HG03175 (cell line): ENCODE data around the gene KNDC1.
"Not testable (repeated sequence)": the region's sequence is repeated elsewhere in the genome, so short reads cannot be mapped to it uniquely, and the experiment has no call there.

Experiments
- ATAC-seq: cut with Tn5 transposase; IDR thresholded peaks from one replicate; pipeline ENCODE4 v1.9.1; 2021; ENCODE audit warnings: mild to moderate bottlenecking, moderate library complexity; ENCODE audit not compliant: unreplicated experiment

KNDC1 gene

DNA sequence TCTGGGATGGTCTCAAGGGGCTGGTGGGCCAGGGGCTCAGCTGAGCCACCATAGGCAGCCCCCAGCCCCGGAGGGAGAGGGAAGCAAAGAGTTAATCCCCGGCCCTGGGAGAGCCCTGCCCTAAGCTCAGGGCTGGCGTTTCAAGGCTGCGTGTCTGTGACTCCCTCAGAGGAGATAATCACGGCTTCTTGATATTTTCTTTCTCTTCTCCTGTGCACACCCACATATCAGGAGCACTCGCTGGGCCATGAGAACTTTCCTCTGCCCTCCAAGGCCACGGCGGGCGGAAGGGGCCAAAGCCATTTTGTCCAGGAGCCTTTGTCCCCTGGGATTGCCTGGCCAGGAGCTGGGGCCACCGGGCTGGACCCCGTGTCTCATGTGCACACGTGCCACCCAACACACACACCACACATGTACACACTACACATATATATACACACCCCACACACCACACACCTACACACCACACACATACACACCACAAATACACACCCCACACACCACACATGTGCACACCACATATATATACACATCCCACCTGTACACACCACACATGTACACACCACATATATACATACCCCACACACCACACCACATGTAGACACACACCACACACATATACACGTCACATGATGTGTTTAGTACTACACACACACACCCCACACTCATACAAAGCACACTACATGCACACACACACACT, 94.6 kb downstream of the KNDC1 start:
- no peak for ATAC-seq

DNA sequence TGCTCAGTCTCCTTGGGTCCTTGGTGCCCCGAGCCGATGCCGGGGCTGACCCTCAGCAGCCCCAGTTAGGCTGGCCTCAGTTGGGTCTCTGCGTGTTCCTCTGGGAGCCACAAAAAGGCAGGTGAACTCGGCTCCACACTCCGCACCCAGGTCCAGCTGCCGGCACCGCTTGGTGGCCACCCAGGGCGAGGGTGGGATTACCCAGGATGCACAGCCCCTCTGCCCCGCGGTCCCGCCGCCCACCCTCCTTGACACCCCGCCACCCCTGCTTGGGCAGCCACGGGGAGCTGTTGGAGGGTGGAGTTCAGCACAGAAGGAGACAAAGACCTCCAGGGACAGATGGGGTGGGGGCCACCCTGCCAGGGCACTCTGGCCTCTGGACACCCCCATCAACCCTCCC, 95.3 kb downstream of the KNDC1 start:
- ATAC-seq, result no peak

DNA sequence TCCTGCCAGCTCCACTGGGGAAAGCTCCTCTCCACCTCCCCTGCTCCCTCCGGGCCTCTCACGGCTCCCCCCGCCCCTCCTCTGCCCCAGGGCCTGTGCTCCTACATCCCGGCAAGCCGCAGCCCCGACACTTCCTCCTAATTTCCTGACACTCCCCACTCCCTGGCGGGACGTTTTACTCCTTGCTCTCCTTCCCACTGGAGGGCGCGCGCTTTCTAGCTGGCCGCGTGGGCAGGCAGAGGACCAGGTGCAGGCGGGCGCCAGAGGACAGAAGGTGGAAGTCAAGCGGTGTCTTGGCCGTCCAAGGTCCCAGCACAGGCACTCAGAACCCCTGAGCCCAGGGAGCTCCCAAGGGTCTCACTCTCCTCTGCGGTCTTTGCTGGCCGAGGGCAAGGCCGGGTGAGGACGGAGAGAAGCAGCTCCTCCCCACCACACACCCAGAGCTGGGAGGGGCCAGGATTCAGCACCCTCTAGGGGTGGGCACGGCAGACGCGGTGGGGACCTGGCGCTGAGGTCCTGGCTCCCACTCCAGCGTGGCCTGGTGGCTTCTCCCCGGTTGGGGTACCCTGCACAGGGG, 97.6 kb downstream of the KNDC1 start:
- ATAC-seq, result peak; percentile 9

DNA sequence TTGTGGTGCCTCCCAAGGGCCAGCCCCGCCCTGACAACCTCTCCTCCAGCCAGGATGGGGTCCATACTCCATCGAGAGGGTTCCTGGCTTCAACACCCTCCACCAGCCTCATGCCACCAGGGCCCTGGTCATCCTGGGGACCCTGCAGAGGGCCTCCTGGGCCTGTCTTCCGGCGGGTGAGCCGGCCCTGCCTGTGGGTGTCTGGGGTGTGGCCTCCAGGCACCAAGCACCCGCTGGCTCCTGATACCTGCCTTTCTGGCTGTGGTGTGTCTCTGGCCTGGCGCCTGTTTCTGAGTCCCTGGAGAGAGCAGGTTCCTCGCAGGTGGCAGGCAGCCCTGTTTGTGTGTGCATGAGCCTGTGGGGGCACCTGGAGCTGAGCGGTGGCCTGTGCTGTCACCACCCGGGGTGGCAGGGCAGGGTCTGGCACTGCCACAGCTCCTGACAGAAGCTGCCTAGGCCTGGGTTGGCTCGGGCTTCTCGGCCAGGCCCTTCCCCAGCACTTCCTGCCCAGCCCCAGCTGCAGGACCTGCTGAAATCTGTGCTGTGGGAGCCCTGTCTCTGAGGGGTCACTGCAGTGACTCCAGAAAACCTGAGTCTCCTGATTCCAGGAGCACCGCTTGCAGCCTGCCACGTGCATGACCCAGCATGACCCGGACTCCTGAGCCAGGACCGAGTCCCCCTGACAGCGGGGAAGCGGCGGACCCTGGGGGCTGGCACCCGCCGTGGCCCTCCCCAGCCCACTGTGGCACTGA, 98.2 kb downstream of the KNDC1 start:
- peak; percentile 34 for ATAC-seq

DNA sequence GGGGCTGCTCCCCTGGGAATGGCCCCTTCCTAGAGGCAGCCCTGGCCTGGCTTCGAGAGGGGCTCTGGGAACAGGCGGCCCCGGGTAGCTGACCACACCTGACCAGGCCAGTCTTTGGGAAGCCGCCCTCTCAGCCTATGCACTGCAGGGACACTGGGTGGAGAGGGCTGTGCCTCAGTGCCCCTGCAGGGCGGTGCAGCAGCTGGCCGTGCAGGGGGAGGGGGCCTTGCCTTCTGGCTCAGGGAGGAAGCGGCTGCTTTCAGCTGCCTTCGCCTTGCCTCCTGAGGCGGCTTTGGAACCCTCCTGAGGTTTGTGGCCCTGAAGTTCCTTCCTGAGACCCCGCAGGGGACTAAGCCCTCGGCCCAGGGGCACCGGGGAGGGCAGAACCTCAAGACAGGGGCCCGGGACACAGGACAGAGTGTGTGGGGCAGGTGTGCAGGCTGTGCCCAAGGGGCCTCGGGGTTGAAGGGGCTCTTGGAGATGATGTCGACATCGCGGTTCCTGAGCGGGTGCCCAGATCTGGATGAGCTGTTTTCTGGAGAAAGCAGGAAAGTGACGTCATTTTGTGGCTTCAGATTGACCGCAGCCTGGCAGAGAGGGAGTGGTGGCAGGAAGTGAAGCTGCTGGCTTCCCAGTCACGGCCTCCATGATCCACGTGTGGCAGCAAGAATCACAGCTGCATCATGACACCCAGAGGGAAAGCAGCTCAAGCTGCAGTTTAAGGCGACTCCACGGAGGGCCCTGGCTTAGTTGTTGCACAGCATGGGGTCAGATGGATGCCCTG, 99.0 kb downstream of the KNDC1 start:
- ATAC-seq, result no peak

DNA sequence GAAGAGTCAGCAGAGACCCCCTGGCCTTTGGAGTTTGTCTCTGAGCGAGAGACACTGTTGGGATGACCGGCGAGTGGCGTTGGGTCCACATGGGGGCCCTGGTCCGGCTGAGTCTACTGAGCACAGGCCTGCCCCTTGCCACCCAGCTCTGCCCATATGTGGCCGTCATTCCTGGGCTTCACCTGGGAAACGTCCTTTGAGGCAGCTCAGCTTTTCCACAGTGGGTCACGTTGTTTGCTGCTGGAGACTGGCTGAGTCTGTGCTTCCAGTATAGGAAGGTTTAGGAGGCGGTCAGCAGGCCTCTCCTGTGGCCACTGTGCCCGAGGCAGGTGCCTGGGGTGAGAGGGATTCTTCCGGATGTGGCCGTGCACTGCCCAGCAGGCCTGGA, 99.6 kb downstream of the KNDC1 start:
- ATAC-seq, result no peak

DNA sequence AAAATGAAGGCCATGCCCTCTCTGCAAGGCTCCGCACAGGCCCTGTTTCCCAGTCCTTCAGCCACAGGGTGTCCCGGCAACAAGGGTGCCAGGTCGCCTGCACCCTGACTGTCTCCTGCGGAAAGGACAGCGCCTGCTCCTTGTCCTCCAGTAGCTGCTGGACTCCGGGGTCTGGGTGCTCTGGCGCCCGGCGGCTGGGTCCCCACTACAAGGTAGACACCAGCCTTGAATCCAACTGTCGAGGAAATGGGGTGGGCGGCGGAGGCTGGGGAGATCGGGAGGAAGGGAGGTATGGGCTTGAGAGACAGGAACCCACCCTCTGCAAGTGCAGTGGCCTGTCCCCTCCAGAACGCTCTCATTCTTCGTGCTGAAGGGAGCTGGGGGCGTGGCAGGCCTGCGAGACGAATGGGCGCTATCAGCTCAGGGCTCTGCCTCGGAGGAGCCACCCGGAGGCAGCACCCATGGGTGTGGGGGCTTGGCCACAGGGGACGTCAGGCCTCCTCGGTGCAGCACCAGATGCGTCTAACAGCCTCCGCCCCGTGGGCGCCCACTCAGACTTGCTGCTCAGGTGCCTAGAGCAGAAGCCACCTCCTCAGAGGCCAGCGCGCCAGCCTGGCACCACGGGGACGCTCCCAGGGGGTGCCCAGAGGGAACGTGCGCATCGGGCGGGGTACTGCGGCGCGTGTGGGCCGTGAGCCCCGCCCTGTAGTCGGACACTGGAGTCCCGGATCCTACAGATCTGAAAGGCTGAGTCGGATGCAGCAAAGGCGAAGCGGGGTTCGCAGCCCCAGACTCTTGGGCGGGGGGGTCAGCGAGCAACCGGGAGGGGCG, 101.1 kb downstream of the KNDC1 start:
- peak; percentile 45 for ATAC-seq

DNA sequence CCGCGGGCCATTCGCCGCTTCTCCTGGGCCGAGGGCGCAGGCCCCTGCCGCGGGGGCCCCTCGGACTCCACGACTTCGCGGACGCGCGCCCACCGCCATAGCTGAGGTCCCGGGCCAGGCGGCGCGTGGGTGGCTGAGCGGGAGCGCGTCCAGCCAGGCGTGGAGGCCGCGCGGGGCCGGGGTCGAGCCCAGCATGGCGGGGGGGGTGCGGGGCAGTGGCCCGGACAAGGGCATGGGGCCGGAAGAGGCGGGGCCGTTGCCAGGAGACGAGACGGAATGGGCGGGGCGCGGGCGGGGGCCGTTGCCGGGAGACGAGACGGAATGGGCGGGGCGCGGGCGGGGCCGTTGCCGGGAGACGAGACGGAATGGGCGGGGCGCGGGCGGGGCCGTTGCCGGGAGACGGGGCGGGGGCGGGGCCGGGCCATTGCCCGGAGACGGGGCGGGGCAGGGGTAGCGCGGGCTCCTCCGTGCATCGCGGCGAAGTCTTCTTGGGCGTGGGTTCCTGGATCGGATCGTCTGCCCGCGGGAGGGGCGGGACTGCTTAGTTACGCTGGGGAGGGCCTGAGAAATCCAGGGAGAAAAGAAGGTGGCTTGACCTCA, 101.8 kb downstream of the KNDC1 start:
- ATAC-seq, result peak; percentile 58

DNA sequence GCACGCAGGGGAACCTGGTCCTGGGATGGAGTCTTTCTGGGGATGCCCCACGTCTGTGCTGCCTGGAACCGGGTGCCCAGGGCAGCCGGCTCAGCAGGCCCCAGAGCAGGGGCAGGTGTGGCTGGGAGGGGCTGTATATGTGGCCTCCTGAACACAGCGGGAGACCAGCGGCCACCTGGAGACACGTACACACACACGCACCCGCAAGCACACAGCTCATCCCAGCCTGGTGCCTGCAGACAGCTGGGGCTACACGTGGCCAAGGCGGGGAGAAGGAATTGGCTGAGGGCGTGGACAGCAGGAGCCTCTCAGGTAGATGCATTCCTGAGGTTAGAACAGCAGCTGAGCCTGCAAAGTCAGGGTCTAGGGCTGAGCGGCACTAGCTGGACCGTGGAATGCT, 102.7 kb downstream of the KNDC1 start:
- no peak for ATAC-seq

DNA sequence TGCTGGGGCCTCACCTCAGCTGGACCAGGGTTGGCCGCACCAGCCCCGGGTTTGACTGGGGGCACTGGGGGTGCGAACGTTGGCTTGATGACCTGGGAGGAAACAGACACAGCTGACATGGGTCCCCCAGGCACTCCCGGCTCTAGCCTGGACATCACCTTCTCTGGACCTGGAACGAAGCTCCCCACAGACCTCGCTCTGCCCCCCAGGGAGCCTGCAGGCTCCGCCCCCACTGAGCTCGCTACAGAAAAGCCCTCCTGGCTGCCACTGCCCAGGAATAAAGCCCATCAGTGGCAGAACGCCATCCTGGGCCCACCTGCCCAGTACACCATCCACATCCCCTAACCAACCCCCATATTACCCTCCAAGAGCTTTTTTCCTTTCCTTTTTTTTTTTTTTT, 103.7 kb downstream of the KNDC1 start:
- ATAC-seq, result no peak

DNA sequence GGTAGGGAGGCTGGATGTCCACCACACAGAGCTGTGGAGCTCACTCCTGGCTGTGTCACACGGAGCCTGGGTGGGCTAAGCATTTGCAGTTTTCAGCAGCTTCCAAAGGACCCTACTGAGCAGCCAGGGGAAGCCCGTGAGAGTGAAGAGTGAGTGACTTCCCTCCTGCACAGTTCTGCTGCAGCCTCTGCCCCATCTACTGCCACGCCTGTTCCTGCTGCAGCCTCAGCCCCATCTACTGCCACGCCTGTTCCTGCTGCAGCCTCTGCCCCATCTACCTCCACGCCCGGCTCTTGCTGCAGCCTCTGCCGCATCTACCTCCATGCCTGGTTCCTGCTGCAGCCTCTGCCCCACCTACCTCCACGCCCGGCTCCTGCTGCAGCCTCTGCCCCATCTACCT, 104.4 kb downstream of the KNDC1 start:
- ATAC-seq, result no peak

DNA sequence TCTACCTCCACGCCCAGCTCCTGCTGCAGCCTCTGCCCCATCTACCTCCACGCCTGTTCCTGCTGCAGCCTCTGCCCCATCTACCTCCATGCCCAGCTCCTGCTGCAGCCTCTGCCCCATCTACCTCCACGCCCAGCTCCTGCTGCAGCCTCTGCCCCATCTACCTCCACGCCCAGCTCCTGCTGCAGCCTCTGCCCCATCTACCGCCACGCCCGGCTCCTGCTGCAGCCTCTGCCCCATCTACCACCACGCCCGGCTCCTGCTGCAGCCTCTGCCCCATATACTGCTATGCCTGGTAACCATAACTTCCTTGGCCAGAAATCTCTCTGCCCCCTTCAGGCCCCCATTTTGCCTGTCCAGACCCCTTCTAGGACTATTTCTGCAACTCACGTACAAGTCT, 105.0 kb downstream of the KNDC1 start:
- ATAC-seq, result not testable (repeated sequence)

DNA sequence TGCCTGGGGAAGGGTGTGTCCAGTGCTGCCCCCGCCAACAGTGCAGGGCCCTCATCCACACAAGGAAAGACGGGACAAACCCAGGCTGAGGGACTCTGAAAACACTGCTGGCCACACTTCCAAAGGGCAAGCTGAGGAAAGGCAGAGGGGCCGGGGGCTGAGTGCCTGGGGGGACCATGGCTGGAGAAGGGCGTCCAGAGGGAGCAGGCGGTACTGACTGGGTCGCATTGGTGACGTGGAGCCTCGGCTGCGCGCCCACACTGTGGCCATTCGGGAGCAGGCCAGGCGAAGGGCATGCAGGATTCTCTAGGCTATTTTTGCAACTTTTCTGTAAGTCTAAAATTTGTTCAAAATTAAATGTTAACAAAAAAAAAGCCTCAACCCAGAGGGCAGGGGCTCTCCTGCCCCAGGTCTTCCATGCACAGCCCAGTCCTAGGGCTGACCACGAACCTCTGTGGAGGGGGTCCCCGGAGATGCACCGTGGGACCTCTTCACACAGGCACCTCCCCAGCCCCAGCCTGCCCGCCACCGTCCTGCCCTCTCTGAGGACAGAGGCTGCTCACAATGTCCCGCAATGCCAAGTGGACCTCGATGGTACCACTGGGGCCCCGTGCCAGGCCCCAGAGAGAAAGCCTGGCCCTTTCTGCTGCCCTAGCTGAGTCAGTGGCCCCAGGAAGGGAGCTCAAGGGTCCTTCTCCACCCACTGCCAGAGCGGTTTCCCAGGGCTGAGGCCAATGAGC, 106.2 kb downstream of the KNDC1 start:
- no peak for ATAC-seq

DNA sequence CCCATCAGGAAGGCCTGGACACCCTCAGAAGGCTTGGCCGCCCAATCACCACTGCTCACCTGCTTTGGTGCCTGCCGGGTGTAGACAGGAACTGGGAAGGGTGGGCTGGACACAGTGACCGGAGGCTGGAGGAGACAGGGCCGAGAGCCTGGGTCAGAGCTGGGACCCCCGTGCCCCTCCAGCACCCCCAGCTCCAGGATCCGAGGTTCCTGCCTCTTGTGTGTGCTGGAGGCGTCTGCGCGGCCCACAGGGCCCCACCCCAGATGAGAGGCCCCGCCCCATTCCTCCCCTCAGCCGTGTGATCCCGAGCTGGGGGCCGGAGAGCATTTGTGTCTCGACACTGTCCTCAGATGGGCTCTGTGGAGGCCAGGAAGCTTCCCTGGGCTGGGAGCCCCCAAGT, 107.3 kb downstream of the KNDC1 start:
- ATAC-seq, result no peak

DNA sequence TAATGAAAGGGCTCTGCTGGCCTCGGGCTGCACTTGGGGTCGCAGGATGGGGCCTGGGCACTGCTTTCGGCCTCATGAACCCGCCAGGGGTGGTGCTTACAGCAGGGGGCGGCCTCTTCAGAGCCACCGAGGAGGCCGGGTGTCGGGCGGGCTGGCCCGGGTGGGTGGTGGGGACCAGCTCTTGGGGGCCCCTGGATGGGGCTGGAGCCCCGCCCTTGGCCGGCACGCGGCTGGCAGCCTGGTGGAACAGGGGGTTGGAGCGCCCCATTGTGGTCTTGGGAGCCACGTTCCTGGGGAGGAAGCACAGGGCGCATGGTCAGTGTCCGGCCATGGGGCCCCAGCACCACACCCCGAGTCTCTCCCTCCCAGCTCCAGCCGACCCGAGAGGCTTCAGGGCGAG, 107.8 kb downstream of the KNDC1 start:
- no peak for ATAC-seq

DNA sequence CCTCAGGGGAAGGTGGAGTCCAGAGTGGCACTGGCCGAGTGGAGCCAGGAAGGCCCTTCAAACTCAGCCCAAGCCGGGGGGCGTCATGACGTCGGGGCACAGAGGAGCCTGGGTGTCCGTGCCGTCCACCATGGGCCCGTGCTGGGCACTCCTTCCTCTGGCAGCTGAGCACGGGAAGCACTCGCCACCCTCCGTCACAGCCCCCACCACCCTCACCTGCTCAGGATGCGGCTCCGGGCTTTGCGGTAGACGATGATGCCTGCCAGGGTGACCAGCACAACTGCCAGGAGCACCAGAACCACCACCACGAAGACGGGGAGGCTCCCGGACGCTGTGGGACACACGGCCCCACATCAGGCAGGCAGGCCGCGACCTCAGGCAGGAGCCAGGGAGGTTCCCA, 108.5 kb downstream of the KNDC1 start:
- no peak for ATAC-seq

DNA sequence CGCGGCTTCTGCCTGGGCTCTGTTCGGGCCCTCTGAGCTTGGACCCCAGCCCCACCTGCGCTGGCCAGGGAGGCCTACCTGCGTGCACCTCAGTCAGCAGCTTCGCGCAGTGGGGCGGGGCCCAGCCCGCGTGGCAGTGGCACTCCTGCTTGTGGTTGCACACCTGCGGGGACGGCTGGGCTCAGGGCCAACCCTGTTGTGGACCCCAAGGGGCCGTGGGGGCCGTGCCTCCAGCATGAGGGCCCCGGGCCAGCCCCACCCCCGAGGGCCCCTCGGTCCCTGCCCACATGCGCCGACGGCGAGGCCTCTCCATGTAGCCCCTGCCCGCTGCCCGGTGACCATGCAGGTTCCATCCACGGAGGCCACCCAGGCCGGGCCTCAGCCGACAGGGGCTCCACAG, 109.3 kb downstream of the KNDC1 start:
- no peak for ATAC-seq

DNA sequence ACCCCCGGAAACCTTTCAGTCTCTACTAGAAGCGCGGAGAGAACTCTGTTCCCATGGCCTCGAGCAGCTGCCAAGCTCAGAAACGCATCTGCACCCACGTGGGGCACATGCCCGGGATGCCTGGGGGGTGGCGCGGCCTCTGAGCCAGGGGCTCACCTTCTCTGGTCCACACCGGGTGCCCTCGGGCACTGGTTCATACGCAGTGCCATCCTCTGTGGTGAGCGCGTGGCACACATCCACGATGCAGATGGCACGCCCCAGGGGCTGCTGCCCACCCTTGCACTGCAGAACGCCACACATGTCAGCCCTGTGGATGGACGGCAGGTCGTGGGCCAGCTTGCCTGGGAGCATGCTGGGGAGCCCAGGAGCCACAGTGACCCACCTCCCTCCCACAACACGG, 110.2 kb downstream of the KNDC1 start:
- ATAC-seq, result no peak

DNA sequence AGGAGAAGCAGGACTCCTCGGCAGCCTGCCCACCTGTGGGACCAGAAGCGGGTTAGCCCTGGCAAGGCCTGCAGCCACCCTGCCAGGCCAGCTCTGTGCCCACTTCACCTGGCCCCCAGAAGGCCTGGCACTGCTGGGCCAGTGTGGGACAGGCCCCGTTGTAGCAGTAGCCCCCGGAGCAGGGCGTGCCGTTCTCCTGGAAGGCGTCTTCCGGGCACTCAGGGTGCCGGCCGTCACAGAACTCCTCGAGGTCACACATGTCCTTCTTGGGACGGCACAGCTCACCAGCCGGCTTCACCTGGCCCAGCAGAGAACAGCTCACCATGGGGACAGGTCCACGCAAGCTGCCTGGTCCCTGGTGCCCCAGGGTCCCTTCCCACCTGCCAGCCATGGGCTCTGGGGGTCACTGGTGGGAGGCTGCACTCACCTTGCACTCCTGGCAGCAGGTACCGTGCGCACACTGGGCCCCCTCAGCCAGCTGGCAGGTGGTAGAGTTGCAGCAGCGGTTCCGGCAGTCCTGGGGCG, 110.8 kb downstream of the KNDC1 start:
- ATAC-seq, result no peak
